Measurements from ENCODE around the gene SYNE1.

Gene SYNE1

GRCh38 chr6:152401978-152402377, 235.2 kb downstream of the SYNE1 start:
- Histone ChIP-seq H3K9me3 (ENCODE audit: insufficient read depth, low read length) (no peaks in the 10 kb centered on the region), H3K27ac (ENCODE audit: low read depth, low read length) (no peak overlapping the region), H3F3A (ENCODE audit: insufficient read depth) (no peaks in the 10 kb centered on the region), H3K9me2 (replicated peaks; ENCODE audit: insufficient read depth, low read length) (no peaks in the 10 kb centered on the region), H2AFZ (ENCODE audit: low read depth, low read length, severe bottlenecking) (no peak overlapping the region), H4K20me1 (ENCODE audit: low read depth, low read length) (no peaks in the 10 kb centered on the region), H3K79me2 (ENCODE audit: insufficient read depth, low read length) (no peaks in the 10 kb centered on the region), H3K36me3 (ENCODE audit: low read length) (no peaks in the 10 kb centered on the region), H3K9ac (ENCODE audit: low read length) (no peak overlapping the region), H3K27me3 (ENCODE audit: low read length) (no peaks in the 10 kb centered on the region), H3K4me3 (ENCODE audit: insufficient read depth, low read length, poor library complexity, severe bottlenecking) (no peak overlapping the region), H3K4me2 (ENCODE audit: low read depth, low read length, poor library complexity, severe bottlenecking) (no peak overlapping the region)
- TF ChIP-seq CTCF (IDR thresholded peaks at IDR 0.05; ENCODE audit: insufficient read depth, low read length, poor library complexity, severe bottlenecking) (no peak), EZH2phosphoT487 (conservative IDR thresholded peaks at IDR 0.05; ENCODE audit: low read length) (no peak)

GRCh38 chr6:152399399-152399798, 237.8 kb downstream of the SYNE1 start:
- no peaks in the 10 kb centered on the region for H3K9me2 ChIP-seq (replicated peaks; ENCODE audit: insufficient read depth, low read length)
- no peak overlapping the region for H3K9ac ChIP-seq (ENCODE audit: low read length)
- TF ChIP-seq EZH2phosphoT487 (conservative IDR thresholded peaks at IDR 0.05; ENCODE audit: low read length): no peak
- TF ChIP-seq CTCF (IDR thresholded peaks at IDR 0.05; ENCODE audit: insufficient read depth, low read length, poor library complexity, severe bottlenecking): no peak
- H3K27ac ChIP-seq (ENCODE audit: low read depth, low read length): no peak overlapping the region
- no peaks in the 10 kb centered on the region for H3K79me2 ChIP-seq (ENCODE audit: insufficient read depth, low read length)
- H3K36me3 ChIP-seq (ENCODE audit: low read length): no peaks in the 10 kb centered on the region
- H3K9me3 ChIP-seq (ENCODE audit: insufficient read depth, low read length): no peaks in the 10 kb centered on the region
- H3K4me2 ChIP-seq (ENCODE audit: low read depth, low read length, poor library complexity, severe bottlenecking): no peak overlapping the region
- no peaks in the 10 kb centered on the region for H3K27me3 ChIP-seq (ENCODE audit: low read length)
- no peaks in the 10 kb centered on the region for H3F3A ChIP-seq (ENCODE audit: insufficient read depth)
- no peak overlapping the region for H2AFZ ChIP-seq (ENCODE audit: low read depth, low read length, severe bottlenecking)
- H4K20me1 ChIP-seq (ENCODE audit: low read depth, low read length): no peaks in the 10 kb centered on the region
- no peak overlapping the region for H3K4me3 ChIP-seq (ENCODE audit: insufficient read depth, low read length, poor library complexity, severe bottlenecking)

GRCh38 chr6:152398993-152399392, 238.2 kb downstream of the SYNE1 start:
- Histone ChIP-seq H3K4me3 (ENCODE audit: insufficient read depth, low read length, poor library complexity, severe bottlenecking) (no peak overlapping the region), H2AFZ (ENCODE audit: low read depth, low read length, severe bottlenecking) (no peak overlapping the region), H3K9ac (ENCODE audit: low read length) (no peak overlapping the region), H3K36me3 (ENCODE audit: low read length) (no peaks in the 10 kb centered on the region), H3K9me3 (ENCODE audit: insufficient read depth, low read length) (no peaks in the 10 kb centered on the region), H3K79me2 (ENCODE audit: insufficient read depth, low read length) (no peaks in the 10 kb centered on the region), H3K4me2 (ENCODE audit: low read depth, low read length, poor library complexity, severe bottlenecking) (no peak overlapping the region), H3K27me3 (ENCODE audit: low read length) (no peaks in the 10 kb centered on the region), H4K20me1 (ENCODE audit: low read depth, low read length) (no peaks in the 10 kb centered on the region), H3K27ac (ENCODE audit: low read depth, low read length) (no peak overlapping the region), H3F3A (ENCODE audit: insufficient read depth) (no peaks in the 10 kb centered on the region), H3K9me2 (replicated peaks; ENCODE audit: insufficient read depth, low read length) (no peaks in the 10 kb centered on the region)
- TF ChIP-seq EZH2phosphoT487 (conservative IDR thresholded peaks at IDR 0.05; ENCODE audit: low read length) (no peak), CTCF (IDR thresholded peaks at IDR 0.05; ENCODE audit: insufficient read depth, low read length, poor library complexity, severe bottlenecking) (no peak)

Data from SU-DHL-6 (cell line).